Measurements from ENCODE around the gene SMARCC1. TPM values are rescaled to one million over a fixed set of nuclear protein-coding genes. Genes with fewer than 3 reads are reported as not detected.

The SMARCC1 gene
- total RNA-seq, 1 experiment from 2014 or later, result 84.2 TPM

DNA sequence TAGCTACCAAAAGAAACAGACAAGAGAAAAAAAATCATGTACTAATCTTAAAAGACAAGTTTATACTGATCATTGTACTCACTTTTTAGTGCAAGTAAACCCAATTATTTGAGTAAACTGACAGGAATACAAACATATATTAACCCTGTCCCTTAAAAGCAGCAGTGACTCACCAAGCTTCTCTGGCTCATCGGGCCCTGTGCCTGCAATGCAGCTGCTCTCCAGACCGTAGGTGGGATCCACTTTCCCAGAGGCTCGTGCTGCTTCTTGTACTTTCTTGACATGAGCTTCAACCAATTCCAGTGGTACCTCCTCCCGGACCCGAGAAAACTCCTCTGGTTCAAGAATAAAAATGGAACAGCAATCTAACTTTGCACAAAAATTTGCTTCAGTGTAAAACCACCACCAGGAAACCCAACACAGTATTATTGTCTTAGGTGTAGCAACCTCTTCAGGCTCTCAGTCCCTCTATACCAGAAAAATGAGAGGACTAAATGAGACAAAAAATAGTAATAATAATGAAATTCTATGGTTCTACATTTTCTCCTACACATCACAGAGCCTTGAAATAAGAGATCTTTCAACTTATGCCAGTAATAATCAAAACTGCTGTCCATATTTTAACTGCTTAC lies 120.5 kb downstream of the SMARCC1 start:
- Histone ChIP-seq H3K27me3 (ENCODE audit: control insufficient read depth, insufficient read depth, low read length) (no peaks in the 10 kb centered on the region), H3K36me3 (ENCODE audit: control insufficient read depth, insufficient read depth, low read length) (peaks cover 4% of the 10 kb centered on the region; the same call in 1 of the 2 replicates), H3K27ac (ENCODE audit: low read length) (no peak overlapping the region), H3K9me3 (ENCODE audit: control insufficient read depth, insufficient read depth, low read depth, low read length) (no peaks in the 10 kb centered on the region), H3K4me3 (ENCODE audit: low read depth in 2 of 2, low read length in 2 of 2) (no peak overlapping the region), H3K4me1 (ENCODE audit: control insufficient read depth, insufficient read depth, low read length) (no peaks in the 10 kb centered on the region)
- no peak for ATAC-seq
- POLR2A ChIA-PET, result no interaction called here
- CTCF ChIA-PET, result no interaction called here
- in situ Hi-C loops (cut with HindIII; ENCODE audit: low pct_unique_long_range_greater_than_20kb, low sequenced_read_pairs) (no loop called here), intact Hi-C loops (cut with micrococcal nuclease; ENCODE audit: unreplicated experiment) (no loop called here)
- TSS peak; percentile 21 for BruUV-seq (replicated peaks)
- TF ChIP-seq SIN3A (IDR thresholded peaks at IDR 0.05; ENCODE audit: borderline replicate concordance, insufficient read depth, low read depth, low read length), result no peak
- TF ChIP-seq, protein P1, sequence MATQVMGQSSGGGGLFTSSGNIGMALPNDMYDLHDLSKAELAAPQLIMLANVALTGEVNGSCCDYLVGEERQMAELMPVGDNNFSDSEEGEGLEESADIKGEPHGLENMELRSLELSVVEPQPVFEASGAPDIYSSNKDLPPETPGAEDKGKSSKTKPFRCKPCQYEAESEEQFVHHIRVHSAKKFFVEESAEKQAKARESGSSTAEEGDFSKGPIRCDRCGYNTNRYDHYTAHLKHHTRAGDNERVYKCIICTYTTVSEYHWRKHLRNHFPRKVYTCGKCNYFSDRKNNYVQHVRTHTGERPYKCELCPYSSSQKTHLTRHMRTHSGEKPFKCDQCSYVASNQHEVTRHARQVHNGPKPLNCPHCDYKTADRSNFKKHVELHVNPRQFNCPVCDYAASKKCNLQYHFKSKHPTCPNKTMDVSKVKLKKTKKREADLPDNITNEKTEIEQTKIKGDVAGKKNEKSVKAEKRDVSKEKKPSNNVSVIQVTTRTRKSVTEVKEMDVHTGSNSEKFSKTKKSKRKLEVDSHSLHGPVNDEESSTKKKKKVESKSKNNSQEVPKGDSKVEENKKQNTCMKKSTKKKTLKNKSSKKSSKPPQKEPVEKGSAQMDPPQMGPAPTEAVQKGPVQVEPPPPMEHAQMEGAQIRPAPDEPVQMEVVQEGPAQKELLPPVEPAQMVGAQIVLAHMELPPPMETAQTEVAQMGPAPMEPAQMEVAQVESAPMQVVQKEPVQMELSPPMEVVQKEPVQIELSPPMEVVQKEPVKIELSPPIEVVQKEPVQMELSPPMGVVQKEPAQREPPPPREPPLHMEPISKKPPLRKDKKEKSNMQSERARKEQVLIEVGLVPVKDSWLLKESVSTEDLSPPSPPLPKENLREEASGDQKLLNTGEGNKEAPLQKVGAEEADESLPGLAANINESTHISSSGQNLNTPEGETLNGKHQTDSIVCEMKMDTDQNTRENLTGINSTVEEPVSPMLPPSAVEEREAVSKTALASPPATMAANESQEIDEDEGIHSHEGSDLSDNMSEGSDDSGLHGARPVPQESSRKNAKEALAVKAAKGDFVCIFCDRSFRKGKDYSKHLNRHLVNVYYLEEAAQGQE (IDR thresholded peaks at IDR 0.05; ENCODE audit: insufficient read depth in 1 of 2, low read depth in 2 of 2, low read length in 1 of 2), result no peak
- TF ChIP-seq TCF7L2 (IDR thresholded peaks at IDR 0.05; ENCODE audit: low read depth, low read length), result no peak
- TF ChIP-seq, protein P2, sequence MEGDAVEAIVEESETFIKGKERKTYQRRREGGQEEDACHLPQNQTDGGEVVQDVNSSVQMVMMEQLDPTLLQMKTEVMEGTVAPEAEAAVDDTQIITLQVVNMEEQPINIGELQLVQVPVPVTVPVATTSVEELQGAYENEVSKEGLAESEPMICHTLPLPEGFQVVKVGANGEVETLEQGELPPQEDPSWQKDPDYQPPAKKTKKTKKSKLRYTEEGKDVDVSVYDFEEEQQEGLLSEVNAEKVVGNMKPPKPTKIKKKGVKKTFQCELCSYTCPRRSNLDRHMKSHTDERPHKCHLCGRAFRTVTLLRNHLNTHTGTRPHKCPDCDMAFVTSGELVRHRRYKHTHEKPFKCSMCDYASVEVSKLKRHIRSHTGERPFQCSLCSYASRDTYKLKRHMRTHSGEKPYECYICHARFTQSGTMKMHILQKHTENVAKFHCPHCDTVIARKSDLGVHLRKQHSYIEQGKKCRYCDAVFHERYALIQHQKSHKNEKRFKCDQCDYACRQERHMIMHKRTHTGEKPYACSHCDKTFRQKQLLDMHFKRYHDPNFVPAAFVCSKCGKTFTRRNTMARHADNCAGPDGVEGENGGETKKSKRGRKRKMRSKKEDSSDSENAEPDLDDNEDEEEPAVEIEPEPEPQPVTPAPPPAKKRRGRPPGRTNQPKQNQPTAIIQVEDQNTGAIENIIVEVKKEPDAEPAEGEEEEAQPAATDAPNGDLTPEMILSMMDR (IDR thresholded peaks at IDR 0.05), result no peak
- no peak for TF ChIP-seq POLR2AphosphoS5 (IDR thresholded peaks at IDR 0.05; ENCODE audit: low read depth, low read length)
- DNase-seq (ENCODE audit: low read depth, low spot score), result no peak

DNA sequence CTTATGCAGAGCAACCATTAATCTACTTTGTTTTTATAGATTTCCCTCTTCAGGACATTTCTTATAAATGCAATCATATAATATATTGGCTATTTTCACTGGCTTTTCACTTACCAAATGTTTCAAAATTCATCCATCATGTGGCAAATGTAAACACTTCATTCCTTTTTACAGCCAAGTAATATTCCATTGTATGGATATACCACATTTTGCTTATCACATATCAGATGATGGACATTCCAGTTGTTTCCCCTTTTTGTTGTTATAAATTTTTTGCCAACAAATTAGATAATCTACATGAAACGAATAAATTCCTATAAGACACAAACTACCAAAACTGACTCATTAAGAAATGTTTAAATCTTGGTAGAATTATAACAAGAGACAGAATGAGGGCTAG lies 123.2 kb downstream of the SMARCC1 start:
- TF ChIP-seq, protein P1 (IDR thresholded peaks at IDR 0.05; ENCODE audit: insufficient read depth in 1 of 2, low read depth in 2 of 2, low read length in 1 of 2), result no peak
- TF ChIP-seq TCF7L2 (IDR thresholded peaks at IDR 0.05; ENCODE audit: low read depth, low read length), result no peak
- TF ChIP-seq SIN3A (IDR thresholded peaks at IDR 0.05; ENCODE audit: borderline replicate concordance, insufficient read depth, low read depth, low read length), result no peak
- TF ChIP-seq, protein P2 (IDR thresholded peaks at IDR 0.05), result no peak
- TF ChIP-seq POLR2AphosphoS5 (IDR thresholded peaks at IDR 0.05; ENCODE audit: low read depth, low read length), result no peak
- intact Hi-C loops (cut with micrococcal nuclease; ENCODE audit: unreplicated experiment), result no loop called here
- ATAC-seq (no peak), DNase-seq (ENCODE audit: low read depth, low spot score) (no peak)
- in situ Hi-C loops (cut with HindIII; ENCODE audit: low pct_unique_long_range_greater_than_20kb, low sequenced_read_pairs), result no loop called here
- BruUV-seq (replicated peaks), result TSS peak; percentile 13
- H3K4me1 ChIP-seq (ENCODE audit: control insufficient read depth, insufficient read depth, low read length), result no peaks in the 10 kb centered on the region
- CTCF ChIA-PET, result no interaction called here
- H3K27ac ChIP-seq (ENCODE audit: low read length), result no peak overlapping the region
- no peak overlapping the region for H3K4me3 ChIP-seq (ENCODE audit: low read depth in 2 of 2, low read length in 2 of 2)
- H3K27me3 ChIP-seq (ENCODE audit: control insufficient read depth, insufficient read depth, low read length), result no peaks in the 10 kb centered on the region
- peaks cover 4% of the 10 kb centered on the region; the same call in 1 of the 2 replicates for H3K36me3 ChIP-seq (ENCODE audit: control insufficient read depth, insufficient read depth, low read length)
- POLR2A ChIA-PET, result no interaction called here
- H3K9me3 ChIP-seq (ENCODE audit: control insufficient read depth, insufficient read depth, low read depth, low read length), result no peaks in the 10 kb centered on the region

Measured in Panc1 (cell line).